Epithelial cell of prostate (primary cell): ENCODE results near the gene TMPO.
"Not testable (repeated sequence)": the region's sequence is repeated elsewhere in the genome, so short reads cannot be mapped to it uniquely, and the experiment has no call there.

Source experiments
- DNase-seq: peaks from one replicate; pipeline ENCODE4 v3.0.0-alpha.2; 2011; ENCODE audit warnings: low read depth, low spot score
- H3K27ac ChIP-seq: fragments of 450-650 bp; 2 replicates; pipeline ENCODE4 v1.5.1; 2017; ENCODE audit warnings: mild to moderate bottlenecking

TMPO gene

GRCh38 chr12:98503592-98504367 is 11.6 kb upstream of the TMPO start:
- DNase-seq: peak; percentile 61
- peak overlapping the region; percentile 88 for H3K27ac ChIP-seq

- H3K27ac ChIP-seq: peak overlapping the region; percentile 88
- no peak for DNase-seq
These were observed 11.1 kb upstream of the TMPO start for GRCh38 chr12:98504368-98504617.

GRCh38 chr12:98509063-98509462 is 6.3 kb upstream of the TMPO start:
- H3K27ac ChIP-seq: no peak overlapping the region
- DNase-seq: no peak

GRCh38 chr12:98511806-98512205 is 3.6 kb upstream of the TMPO start:
- DNase-seq, H3K27ac ChIP-seq: not testable (repeated sequence)

GRCh38 chr12:98513379-98514322 is 1.7 kb upstream of the TMPO start:
- no peak for DNase-seq
- no peak overlapping the region for H3K27ac ChIP-seq

- peak overlapping the region; percentile 82 for H3K27ac ChIP-seq
- no peak for DNase-seq
These were observed 456 bp upstream of the TMPO start for GRCh38 chr12:98514982-98515286.

- no peak for DNase-seq
- H3K27ac ChIP-seq: peak overlapping the region; percentile 82
These were observed 902 bp downstream of the TMPO start for GRCh38 chr12:98516111-98516873.

- no peak for DNase-seq
- H3K27ac ChIP-seq: no peak overlapping the region
These were observed 4.0 kb downstream of the TMPO start for GRCh38 chr12:98519257-98519907.

- DNase-seq: no peak
- no peak overlapping the region for H3K27ac ChIP-seq
These were observed 14.7 kb downstream of the TMPO start for GRCh38 chr12:98530068-98530467.

- no peak for DNase-seq
- H3K27ac ChIP-seq: no peak overlapping the region
These were observed 17.4 kb downstream of the TMPO start for GRCh38 chr12:98532687-98533304.

- H3K27ac ChIP-seq: no peak overlapping the region
- DNase-seq: no peak
These were observed 18.4 kb downstream of the TMPO start for GRCh38 chr12:98533723-98534251.

GRCh38 chr12:98538031-98538430 is 22.6 kb downstream of the TMPO start:
- H3K27ac ChIP-seq: no peak overlapping the region
- DNase-seq: no peak

- DNase-seq: no peak
- no peak overlapping the region for H3K27ac ChIP-seq
These were observed 28.3 kb downstream of the TMPO start for GRCh38 chr12:98543701-98544100.

- no peak overlapping the region for H3K27ac ChIP-seq
- DNase-seq: no peak
These were observed 29.4 kb downstream of the TMPO start for GRCh38 chr12:98544751-98545150.

- no peak overlapping the region for H3K27ac ChIP-seq
- DNase-seq: no peak
These were observed 34.2 kb downstream of the TMPO start for GRCh38 chr12:98549371-98550110.

- no peak for DNase-seq
- H3K27ac ChIP-seq: no peak overlapping the region
These were observed 36.4 kb downstream of the TMPO start for GRCh38 chr12:98551787-98552186.

- DNase-seq, H3K27ac ChIP-seq: not testable (repeated sequence)
These were observed 42.7 kb downstream of the TMPO start for GRCh38 chr12:98558097-98558496.

GRCh38 chr12:98559666-98560065 is 44.3 kb downstream of the TMPO start:
- H3K27ac ChIP-seq: no peak overlapping the region
- DNase-seq: no peak

GRCh38 chr12:98561846-98562245 is 46.5 kb downstream of the TMPO start:
- no peak for DNase-seq
- no peak overlapping the region for H3K27ac ChIP-seq
